Renal cortical epithelial cell (primary cell): Measurements from ENCODE around the gene TMEM39A. TPM values are rescaled to one million over a fixed set of nuclear protein-coding genes. Genes with fewer than 3 reads are reported as not detected.

ENCODE experiments used
- DNase-seq: peaks from one replicate; pipeline ENCODE4 v3.0.0-alpha.2; 2011; ENCODE audit warnings: low read depth
- total RNA-seq: library from RNA; depleted of rRNA; stranded (reverse); fragments of >200 nt; gene quantifications from 2 replicates; pipeline ENCODE4 v1.2.3, GENCODE V29; 2014

Gene TMEM39A, protein sequence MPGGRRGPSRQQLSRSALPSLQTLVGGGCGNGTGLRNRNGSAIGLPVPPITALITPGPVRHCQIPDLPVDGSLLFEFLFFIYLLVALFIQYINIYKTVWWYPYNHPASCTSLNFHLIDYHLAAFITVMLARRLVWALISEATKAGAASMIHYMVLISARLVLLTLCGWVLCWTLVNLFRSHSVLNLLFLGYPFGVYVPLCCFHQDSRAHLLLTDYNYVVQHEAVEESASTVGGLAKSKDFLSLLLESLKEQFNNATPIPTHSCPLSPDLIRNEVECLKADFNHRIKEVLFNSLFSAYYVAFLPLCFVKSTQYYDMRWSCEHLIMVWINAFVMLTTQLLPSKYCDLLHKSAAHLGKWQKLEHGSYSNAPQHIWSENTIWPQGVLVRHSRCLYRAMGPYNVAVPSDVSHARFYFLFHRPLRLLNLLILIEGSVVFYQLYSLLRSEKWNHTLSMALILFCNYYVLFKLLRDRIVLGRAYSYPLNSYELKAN
- 30.0 and 36.1 TPM in 2 replicates for total RNA-seq

DNA sequence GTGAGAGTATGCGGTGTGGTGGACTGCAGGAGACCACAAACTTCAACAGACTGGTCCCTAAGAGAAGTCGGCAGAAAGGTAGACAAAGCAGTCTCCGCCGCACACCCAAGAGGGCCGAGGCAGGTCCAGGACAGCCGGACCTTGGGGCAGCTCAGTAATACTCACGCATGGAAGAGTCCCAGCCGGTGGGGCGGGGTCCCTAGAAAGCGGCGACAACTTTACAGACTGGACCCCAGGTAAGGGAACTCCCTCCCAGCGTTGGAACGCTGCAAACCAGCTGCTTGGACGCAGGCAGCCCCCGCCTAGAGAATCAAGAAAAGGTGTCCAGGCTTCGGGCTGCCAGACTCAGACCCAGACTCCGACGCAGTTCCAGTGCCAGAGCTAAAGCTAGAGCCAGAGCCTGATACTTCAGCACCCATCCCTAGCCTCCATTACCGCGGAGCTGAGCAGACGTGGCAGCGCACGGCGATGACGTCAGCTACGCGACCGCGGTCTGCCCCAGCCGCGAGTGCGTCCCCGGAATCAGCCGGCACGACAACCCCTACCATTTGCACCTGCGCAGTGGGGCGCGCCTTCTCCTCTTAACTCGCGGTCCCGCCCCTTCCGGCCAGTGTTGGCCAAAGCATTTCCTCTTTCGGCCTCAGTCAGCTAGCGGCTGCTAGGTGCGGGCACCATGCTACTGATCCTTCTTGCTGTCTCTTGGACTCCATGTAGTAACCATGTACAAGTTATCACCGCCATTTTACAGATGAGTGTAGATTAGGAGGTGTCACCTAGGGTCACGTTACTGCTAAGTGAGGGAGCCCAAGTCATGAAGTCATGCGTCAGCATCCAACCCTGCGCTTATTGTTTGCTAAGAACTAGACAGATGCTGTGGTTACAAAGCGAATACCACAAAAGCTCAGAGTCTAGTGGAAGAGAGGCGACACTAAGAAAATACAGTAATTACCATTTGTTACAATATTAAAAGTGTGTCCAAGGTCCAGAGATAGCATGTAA, at the start of gene TMEM39A:
Gene TMEM39A (minus strand): TSS at position 445 of the 999 bp plus-strand sequence. CDS start 1,541 bp downstream, outside the sequence.
- DNase-seq, result peak; percentile 91

DNA sequence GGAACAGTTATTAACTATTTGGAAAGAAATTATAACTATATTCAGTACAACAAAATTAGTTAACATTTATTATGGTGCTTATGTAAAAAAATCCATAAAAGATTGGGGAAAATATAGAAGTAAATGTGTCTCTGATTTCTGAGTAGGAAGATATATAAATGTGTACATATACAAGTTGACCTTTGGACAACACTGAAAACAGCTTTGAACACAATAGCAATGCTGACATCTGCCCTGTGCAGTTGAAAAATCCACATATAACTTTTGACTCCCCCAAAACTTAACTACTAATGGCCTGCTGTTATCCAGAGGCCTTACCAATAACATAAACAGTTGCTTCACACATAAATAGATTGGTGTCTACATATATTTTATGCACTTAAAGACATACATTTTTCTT, 47.3 kb upstream of the TMEM39A start:
- no peak for DNase-seq

DNA sequence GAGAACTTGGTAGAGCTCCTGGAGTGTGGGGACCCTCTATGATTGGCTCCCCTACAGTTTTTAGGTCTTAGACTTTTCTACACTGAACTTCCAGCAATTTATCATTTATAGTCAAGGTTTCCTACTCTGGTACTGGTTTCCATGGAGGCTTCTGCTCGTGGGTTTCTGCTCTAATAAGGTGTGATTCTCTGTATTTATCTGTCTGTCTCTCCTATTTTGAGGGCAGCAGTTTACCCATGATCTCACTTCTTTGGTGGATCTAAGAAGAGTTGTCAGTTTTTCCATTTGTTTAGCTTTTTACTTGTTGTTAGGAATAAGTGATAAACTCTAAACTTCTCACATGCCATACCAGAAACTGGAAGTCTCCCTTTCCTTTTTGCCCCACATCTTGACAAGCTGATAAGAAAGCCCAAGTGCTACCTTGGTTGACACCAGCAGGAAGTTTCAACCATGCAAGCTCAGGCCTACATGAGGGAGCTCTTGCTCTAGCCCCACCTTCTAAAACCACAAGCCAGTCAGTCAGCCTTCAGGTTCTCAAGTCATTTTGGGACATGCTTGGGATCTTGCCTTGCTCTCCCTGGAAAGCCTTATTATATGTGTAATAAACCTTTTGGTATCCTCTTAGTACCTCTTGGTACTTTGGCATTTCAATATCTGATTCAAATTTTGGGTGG, 44.9 kb upstream of the TMEM39A start:
- no peak for DNase-seq

DNA sequence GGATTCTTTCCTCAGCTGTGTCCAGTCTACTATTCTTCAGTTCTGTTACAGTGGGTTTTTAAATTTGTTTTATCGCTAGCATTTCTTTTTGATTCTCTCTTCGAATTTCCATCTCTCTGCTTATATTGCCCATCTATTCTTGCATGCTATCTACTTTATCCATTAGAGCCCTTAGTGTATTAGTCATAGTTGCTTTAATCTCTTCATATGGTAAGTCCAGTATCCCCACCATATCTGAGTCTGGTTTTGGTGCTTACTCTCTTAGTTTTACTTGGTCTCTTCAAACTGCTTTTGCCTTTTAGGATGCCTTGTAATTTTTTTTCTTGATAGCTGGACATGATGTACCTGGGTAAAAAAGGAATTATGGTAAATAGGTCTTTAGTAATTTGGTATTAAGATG, 44.0 kb upstream of the TMEM39A start:
- DNase-seq, result no peak

DNA sequence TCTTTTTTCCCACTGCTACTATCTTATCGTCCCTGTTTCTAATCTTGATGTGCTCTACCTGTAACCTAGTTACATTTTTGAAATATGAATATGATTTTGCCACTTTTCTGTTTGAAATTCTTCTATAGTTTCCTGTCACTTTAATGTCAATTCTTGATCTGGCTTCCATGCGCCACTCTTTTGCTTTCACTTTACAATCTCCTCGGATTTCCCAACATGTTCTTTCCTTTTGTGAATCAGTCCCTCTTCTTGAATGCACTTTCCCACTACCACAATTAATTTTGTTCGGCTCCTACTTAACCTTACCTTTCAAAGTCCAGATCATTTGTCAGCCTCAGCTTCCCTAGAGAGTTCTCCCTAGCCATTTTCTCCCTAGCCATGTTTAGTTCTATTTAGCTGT, 43.2 kb upstream of the TMEM39A start:
- DNase-seq, result no peak

DNA sequence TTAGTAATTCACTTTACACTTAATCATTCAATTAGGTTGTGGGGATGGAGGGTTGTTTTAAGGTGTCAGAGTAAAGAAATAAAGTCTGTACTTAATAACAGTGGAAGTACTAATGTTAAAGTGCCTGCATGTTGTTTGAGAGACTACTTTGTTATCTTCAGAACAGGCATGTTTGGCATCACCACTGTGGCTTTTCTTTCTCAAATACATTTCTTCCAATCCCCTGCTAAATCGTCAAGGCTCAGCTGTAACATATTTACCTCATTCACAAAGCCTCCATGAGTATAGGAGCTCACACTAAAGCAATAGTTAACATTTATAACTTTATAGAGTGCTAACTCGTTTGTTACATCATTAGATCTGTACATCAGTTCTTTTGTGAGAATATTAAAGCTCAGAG, 37.5 kb upstream of the TMEM39A start:
- DNase-seq, result no peak

DNA sequence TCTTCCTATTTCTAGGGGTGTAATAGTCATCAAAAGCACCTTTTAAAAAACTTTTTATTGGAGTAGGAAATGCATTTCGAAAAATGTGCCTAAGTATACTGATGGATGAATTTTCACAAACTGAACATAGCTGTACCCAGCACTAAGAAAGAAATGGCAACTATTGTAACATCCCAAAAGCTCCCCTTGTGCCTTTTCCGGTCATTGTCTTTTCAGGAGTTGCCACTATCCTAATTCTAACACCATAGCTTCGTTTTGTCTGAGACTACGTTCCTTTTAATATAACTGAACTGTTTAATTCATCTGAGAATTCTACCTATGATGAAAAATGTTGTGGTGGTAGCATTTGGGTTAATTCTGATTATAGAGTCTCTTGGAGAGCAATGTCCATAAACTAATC, 36.9 kb upstream of the TMEM39A start:
- no peak for DNase-seq

DNA sequence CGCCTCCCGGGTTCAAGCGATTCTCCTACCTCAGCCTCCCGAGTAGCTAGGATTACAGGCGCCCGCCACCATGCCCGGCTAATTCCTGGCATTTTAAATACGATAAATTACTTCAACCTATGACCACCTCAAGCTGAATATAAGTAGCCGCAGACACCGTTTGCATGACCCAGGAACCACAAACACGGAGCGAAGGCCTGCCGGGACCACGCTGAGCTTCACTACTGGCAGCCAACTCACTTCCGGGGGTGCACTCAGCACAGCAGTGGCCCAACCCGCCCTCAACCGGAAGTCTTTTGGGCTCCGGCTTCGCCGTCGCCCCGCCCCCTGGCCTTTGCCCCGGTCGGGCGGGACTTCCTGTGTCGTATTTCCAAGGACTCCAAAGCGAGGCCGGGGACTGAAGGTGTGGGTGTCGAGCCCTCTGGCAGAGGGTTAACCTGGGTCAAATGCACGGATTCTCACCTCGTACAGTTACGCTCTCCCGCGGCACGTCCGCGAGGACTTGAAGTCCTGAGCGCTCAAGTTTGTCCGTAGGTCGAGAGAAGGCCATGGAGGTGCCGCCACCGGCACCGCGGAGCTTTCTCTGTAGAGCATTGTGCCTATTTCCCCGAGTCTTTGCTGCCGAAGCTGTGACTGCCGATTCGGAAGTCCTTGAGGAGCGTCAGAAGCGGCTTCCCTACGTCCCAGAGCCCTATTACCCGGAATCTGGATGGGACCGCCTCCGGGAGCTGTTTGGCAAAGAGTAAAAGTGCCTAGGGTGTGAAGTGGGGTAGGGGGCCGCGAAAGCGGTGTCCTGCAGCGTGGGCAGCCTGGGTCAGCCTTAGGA, 35.0 kb upstream of the TMEM39A start, which contains the start of gene TIMMDC1:
Gene TIMMDC1 (plus strand): TSS at position 362 of the 826 bp plus-strand sequence. CDS start 187 bp downstream, at position 549.
- peak; percentile 94 for DNase-seq

DNA sequence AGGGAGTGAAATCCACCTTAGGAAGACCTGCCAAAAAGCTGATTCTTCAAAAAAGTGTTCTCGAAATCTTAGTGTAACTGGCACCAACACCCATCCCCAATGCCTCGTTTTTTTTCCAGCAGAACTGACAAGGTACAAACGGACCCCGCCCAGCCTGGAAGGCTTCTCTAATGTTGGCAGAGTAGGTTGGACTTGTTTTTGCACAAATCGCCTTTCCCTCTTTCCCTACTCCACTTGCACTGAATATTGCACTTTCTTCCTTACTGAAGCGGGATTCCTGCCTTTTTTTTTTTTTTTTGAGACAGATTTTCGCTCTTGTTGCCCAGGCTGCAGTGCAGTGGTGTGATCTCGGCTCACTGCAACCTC, 34.4 kb upstream of the TMEM39A start:
- DNase-seq, result peak; percentile 22

DNA sequence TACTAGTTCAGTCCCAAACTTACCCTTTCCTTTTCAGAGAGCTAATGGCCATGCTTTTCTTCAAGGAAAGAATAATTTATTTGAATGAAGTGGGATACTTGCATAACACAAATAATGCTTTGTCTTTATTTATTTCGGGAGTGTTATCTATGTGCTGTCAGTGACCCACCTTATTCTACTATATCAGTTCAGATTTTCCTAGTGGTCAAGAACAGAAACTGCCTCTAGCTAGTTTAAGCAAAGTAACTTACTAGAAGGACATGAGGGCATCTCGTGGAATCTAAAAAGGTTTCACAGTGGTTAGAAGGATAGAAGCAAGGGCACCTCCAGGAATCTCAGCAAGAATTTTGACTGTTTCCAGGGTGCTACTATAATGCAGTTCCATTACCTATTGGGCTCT, 31.2 kb upstream of the TMEM39A start:
- DNase-seq, result no peak

DNA sequence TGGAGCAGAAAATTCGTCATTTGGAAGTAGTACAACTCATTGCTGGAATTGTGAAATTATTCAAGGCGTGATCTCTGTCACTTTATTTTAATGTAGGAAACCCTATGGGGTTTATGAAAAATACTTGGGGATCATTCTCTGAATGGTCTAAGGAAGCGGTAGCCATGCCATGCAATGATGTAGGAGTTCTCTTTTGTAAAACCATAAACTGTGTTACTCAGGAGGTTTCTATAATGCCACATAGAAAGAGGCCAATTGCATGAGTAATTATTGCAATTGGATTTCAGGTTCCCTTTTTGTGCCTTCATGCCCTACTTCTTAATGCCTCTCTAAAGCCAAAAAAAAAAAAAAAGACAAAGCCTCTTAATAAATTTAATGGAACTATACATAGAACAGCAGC, 29.4 kb upstream of the TMEM39A start:
- DNase-seq, result no peak

DNA sequence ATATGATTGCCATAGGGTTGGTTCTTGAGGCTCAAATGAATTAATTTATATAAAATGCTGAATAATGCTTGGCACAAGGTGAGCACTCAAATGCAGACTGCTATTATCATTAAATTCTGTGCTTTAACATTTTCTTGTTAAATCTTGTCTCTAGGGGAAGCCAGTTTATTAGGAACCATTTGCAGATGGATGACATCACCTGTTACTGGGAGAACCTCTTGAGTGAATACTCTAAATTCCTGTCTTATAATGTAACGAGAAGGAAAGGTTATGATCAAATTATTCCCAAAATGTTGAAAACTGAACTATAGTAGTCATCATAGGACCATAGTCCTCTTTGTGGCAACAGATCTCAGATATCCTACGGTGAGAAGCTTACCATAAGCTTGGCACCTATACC, 28.7 kb upstream of the TMEM39A start:
- no peak for DNase-seq

DNA sequence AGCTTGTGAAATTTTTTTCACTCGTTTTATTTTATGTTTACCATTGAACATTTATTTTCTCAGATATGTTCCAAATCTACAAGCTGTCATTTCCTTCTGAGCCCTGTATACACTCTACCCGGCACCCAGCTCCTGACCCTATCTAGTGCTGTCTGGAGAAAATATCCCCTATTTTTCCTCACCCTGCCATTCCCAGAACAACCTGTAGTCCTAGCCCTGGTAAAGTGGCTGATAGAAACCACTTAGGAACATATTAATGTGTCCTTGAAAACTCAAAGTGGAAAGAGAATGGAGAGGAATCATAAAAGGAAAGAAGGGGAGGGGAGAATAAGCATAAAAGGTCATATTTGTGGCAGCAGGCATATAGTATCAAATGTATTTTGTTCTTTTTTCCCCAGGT, 26.7 kb upstream of the TMEM39A start:
- no peak for DNase-seq

DNA sequence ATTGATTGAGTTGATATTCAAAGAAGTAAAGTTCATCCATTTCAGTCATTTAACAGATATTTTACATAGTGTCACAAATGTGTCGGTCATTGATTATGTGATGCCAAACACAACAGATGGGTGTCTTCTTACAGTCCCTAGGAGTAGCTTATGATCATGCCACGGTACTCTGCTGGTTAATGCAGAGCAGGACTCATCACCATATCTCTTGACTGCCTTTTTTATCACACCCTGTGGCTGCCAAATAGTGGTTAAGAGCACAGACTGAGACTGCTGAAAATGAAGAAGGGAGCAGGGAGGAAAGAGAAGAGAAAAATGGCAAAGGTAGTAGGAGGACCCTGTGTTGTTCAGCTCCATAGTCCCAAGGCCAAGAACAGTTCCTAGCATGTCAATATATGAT, 22.1 kb upstream of the TMEM39A start:
- DNase-seq, result no peak

DNA sequence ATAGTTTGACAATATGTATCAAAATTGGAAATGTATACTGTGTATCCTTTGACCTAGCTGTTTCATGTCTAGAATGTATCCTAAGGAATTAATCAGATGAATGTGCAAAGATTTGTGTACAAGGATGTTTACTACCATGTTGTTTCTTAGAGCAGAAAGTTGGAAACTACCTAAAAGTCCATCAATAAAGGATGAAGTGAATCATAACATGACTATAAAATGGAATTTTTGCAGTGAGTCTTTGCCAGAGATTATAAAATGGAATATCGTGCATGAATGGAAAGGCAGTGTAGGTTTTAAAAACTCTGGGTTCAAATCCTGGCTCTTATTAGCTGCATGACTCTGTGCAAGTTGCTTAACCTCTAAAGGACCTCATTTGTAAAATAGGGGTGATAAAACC, 19.7 kb upstream of the TMEM39A start:
- DNase-seq, result no peak

DNA sequence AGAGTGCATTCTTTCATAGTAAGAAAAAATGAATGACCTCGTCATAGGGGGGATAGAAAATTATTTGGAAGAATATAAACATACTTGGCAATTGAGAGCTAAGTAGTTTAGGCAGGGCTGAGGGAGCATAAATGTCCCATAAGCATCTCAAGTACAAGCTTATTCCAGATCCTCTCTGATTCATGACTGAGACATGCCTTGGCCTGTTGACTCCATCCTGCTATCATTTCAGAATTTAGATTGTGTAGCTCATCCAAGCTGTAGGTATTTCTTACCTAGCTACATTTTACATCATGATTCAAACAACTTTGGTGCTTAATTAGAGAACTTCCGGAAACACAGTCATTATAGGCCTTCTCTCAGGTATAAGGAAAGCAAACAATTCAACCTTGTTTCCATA, 17.7 kb upstream of the TMEM39A start:
- DNase-seq, result no peak

DNA sequence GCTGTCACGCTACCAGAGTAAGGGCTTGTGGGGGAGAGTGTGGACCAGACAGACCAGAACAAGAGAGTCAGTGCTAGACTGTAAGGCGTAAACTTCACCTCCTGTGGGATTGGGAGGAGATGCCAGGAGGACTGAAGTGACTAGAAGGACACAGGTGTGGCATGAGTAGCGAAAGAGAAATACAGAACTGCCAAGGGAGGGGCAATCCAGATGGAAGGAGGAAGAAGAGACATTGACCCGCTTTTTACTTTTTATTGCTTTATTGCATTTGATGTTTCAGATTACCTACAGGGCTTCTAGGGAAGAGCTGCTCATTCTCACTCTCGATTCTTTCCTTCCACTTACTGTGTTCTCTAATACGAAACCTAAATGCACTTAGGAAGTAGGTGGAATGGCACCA, 7.5 kb upstream of the TMEM39A start:
- no peak for DNase-seq

DNA sequence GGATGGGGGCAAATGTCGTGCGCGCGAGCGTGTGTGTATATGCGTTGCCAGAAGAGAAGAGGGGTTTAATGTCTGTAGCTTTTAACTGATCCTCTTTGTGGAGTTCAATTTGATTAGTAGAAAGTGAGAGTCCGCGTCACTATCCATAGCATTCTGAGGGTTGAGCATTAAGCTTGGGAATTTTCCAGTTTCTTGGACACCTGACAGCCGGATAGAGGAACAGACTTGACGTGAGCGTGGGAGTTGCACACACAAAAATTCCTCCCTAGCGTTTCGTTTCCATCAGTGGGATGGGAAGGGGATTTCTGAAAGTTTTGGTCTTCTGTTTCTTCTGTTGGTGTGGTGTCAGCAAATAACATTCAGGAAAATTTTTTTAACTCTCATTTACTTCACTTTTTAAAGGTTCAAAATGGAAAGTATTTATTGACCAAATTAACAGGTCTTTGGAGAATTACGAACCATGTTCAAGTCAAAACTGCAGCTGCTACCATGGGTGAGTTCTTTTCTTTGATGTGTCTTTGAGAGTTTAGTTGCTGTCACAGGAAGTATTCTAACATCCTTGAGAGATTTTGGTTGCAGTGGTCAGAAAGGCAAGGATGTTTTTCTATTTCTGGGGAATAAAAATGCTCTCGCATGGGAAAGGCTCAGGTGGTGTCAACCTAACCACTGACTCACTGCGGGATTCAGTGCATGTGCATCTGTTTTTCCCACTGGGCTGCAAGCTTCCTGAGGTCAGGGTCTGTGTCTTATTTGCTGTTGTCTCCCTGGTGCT, 6.2 kb upstream of the TMEM39A start:
- peak; percentile 22 for DNase-seq

DNA sequence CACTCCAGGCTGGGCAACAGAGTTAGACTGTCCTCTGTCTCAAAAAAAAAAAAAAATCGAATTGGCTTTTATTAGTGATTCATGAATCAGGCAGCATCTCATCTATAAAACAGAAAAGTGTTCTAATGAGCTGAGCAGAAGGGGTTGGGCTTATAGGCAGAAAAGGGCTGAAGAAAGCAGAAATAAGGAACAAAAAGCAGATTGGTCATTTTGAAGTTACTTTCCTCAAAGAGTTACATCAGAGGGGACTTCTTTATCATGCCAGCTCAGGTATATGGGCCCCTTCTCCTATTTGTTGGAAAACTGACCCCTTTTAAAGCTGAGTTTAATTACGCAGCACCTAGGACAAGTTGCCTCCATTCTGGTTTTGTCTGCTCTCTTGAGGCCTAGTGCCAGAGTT, 4.6 kb upstream of the TMEM39A start:
- no peak for DNase-seq

DNA sequence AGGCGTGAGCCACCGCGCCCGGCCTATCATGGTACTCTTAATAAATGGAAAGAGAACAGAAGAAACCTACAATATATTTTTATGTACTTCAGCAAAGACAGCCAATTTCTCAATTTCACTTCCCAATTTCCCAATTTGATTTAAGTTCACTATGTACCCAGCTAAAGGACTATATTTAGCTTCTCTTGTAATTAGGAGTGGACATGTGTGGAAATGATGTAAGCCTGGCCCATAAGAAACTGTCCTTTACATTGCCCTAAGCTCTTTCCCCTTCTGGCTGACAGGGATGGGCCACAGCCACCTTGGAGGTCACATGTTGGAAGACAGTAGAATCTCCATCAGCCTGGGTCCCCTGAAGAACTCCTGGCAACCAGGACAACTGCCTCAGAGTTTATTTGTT, 6.2 kb downstream of the TMEM39A start:
- DNase-seq, result no peak
